Measurements from ENCODE around the gene SLC35B4. TPM values are rescaled to one million over a fixed set of nuclear protein-coding genes. Genes with fewer than 3 reads are reported as not detected.

The SLC35B4 gene
- total RNA-seq, 3 donors from 2014 or later (not counting 1 experiment from before 2014, with no cell fraction given), result 5.2 to 11.5 (median 11.2) TPM

GRCh38 chr7:134246761-134247160, 70.0 kb downstream of the SLC35B4 start:
- H3K36me3 ChIP-seq (ENCODE audit: control insufficient read depth, insufficient read depth, low read length), result no peaks in the 10 kb centered on the region
- Mint-ChIP-seq H3K4me3 (no peak overlapping the region), H3K27me3 (ENCODE audit: low read depth in 2 of 2) (no peaks in the 10 kb centered on the region), H3K9me3 (no peaks in the 10 kb centered on the region), H3K27ac (no peak overlapping the region), H3K4me1 (no peaks in the 10 kb centered on the region), H3K36me3 (no peaks in the 10 kb centered on the region)
- DNase-seq (no peak), ATAC-seq (no peak)
- intact Hi-C loops (cut with micrococcal nuclease), result no loop called here
- H3K4me1 ChIP-seq (ENCODE audit: control insufficient read depth, insufficient read depth, low read length), result no peaks in the 10 kb centered on the region
- TF ChIP-seq CTCF (IDR thresholded peaks at IDR 0.05), result no peak
- no peak overlapping the region for H3K4me3 ChIP-seq (ENCODE audit: low read length)
- H3K27ac ChIP-seq (ENCODE audit: low read length), result no peak overlapping the region
- no peaks in the 10 kb centered on the region for H3K9me3 ChIP-seq (ENCODE audit: control insufficient read depth, insufficient read depth, low read length)
- H3K27me3 ChIP-seq (ENCODE audit: control insufficient read depth, insufficient read depth, low read length), result no peaks in the 10 kb centered on the region
- WGBS (ENCODE audit: insufficient coverage), result no CpG with 5 or more reads among the region's 2 CpGs

GRCh38 chr7:134246347-134246746, 70.4 kb downstream of the SLC35B4 start:
- no peaks in the 10 kb centered on the region for H3K4me1 Mint-ChIP-seq
- intact Hi-C loops (cut with micrococcal nuclease), result no loop called here
- H3K4me3 ChIP-seq (ENCODE audit: low read length), result no peak overlapping the region
- no peaks in the 10 kb centered on the region for H3K36me3 ChIP-seq (ENCODE audit: control insufficient read depth, insufficient read depth, low read length)
- H3K27me3 Mint-ChIP-seq (ENCODE audit: low read depth in 2 of 2), result no peaks in the 10 kb centered on the region
- no peak overlapping the region for H3K4me3 Mint-ChIP-seq
- H3K9me3 ChIP-seq (ENCODE audit: control insufficient read depth, insufficient read depth, low read length), result no peaks in the 10 kb centered on the region
- DNase-seq (no peak), ATAC-seq (no peak)
- H3K4me1 ChIP-seq (ENCODE audit: control insufficient read depth, insufficient read depth, low read length), result no peaks in the 10 kb centered on the region
- H3K27ac Mint-ChIP-seq, result no peak overlapping the region
- 67% methylated on average over 1 of the region's 3 CpGs for WGBS (ENCODE audit: insufficient coverage)
- H3K9me3 Mint-ChIP-seq, result no peaks in the 10 kb centered on the region
- H3K27ac ChIP-seq (ENCODE audit: low read length), result no peak overlapping the region
- TF ChIP-seq CTCF (IDR thresholded peaks at IDR 0.05), result no peak
- no peaks in the 10 kb centered on the region for H3K36me3 Mint-ChIP-seq
- H3K27me3 ChIP-seq (ENCODE audit: control insufficient read depth, insufficient read depth, low read length), result no peaks in the 10 kb centered on the region

- H3K9me3 Mint-ChIP-seq, result no peaks in the 10 kb centered on the region
- no peaks in the 10 kb centered on the region for H3K27me3 Mint-ChIP-seq (ENCODE audit: low read depth in 2 of 2)
- no peak overlapping the region for H3K4me3 Mint-ChIP-seq
- intact Hi-C loops (cut with micrococcal nuclease), result no loop called here
- no peak overlapping the region for H3K27ac ChIP-seq (ENCODE audit: low read length)
- no peaks in the 10 kb centered on the region for H3K36me3 ChIP-seq (ENCODE audit: control insufficient read depth, insufficient read depth, low read length)
- H3K4me3 ChIP-seq (ENCODE audit: low read length), result no peak overlapping the region
- no peaks in the 10 kb centered on the region for H3K27me3 ChIP-seq (ENCODE audit: control insufficient read depth, insufficient read depth, low read length)
- no peak for TF ChIP-seq CTCF (IDR thresholded peaks at IDR 0.05)
- no peaks in the 10 kb centered on the region for H3K4me1 Mint-ChIP-seq
- DNase-seq (no peak), ATAC-seq (no peak)
- H3K36me3 Mint-ChIP-seq, result no peaks in the 10 kb centered on the region
- 68% methylated on average over 2 of the region's 2 CpGs for WGBS (ENCODE audit: insufficient coverage)
- H3K27ac Mint-ChIP-seq, result no peak overlapping the region
- H3K9me3 ChIP-seq (ENCODE audit: control insufficient read depth, insufficient read depth, low read length), result no peaks in the 10 kb centered on the region
- H3K4me1 ChIP-seq (ENCODE audit: control insufficient read depth, insufficient read depth, low read length), result no peaks in the 10 kb centered on the region
Measured at GRCh38 chr7:134245253-134245652, 71.5 kb downstream of the SLC35B4 start.

Other genes with a start within 250 kb of the SLC35B4 start
- gene LRGUK, start 189.6 kb downstream of the SLC35B4 start, total RNA-seq, result 1 to 10 TPM in 1 of 3 donors, under 1 TPM in 2; 0.90 to 1.7 (median 0.92) TPM
- 100 to 1,000 TPM in 1 of 3 donors, 10 to 100 TPM in 2; 68.4 to 106 (median 85.1) TPM for gene AKR1B1, start 142.2 kb upstream of the SLC35B4 start, total RNA-seq
- gene AKR1B10, start 210.6 kb upstream of the SLC35B4 start, total RNA-seq, result not detected
- not detected for gene AKR1B15, start 232.2 kb upstream of the SLC35B4 start, total RNA-seq